ENCODE results near the gene ZFYVE21.
A peak's percentile ranks its signal among the peaks of the same experiment; 100 is the strongest.

The ZFYVE21 gene

GRCh38 chr14:103712633-103713247 is 2.9 kb upstream of the ZFYVE21 start:
- peak overlapping the region; percentile 20 to 32 for H3K4me3 ChIP-seq (ENCODE audit: low read length in 2 of 2)
- peak overlapping the region; percentile 86 to 90 for H3K27ac ChIP-seq (ENCODE audit: low read depth in 2 of 2, low read length in 2 of 2)
- peaks cover 41 to 50% of the 10 kb centered on the region in 2 donors for H3K4me1 ChIP-seq (ENCODE audit: control insufficient read depth in 2 of 2, insufficient read depth in 2 of 2, low read length in 2 of 2)
- H3K9me3 ChIP-seq (ENCODE audit: control insufficient read depth in 2 of 2, low read length in 2 of 2) = no peaks in the 10 kb centered on the region
- H3K27me3 ChIP-seq (ENCODE audit: control insufficient read depth in 2 of 2, insufficient read depth in 2 of 2, low read length in 2 of 2) = no peaks in the 10 kb centered on the region
- peak overlapping the region; percentile 56 to 69 for H3K9ac ChIP-seq (ENCODE audit: low read depth in 1 of 2, low read length in 2 of 2)
- H3K36me3 ChIP-seq (ENCODE audit: control insufficient read depth in 2 of 2, insufficient read depth in 2 of 2, low read length in 2 of 2) = peaks cover 2 to 3% of the 10 kb centered on the region in 2 donors

GRCh38 chr14:103713304-103714062 is 2.1 kb upstream of the ZFYVE21 start:
- H3K36me3 ChIP-seq (ENCODE audit: control insufficient read depth in 2 of 2, insufficient read depth in 2 of 2, low read length in 2 of 2) = peaks cover 0 to 3% of the 10 kb centered on the region in 2 donors
- H3K9ac ChIP-seq (ENCODE audit: low read depth in 1 of 2, low read length in 2 of 2) = peak overlapping the region in 1 of 2 donors; percentile 2
- H3K4me1 ChIP-seq (ENCODE audit: control insufficient read depth in 2 of 2, insufficient read depth in 2 of 2, low read length in 2 of 2) = peaks cover 41 to 50% of the 10 kb centered on the region in 2 donors
- no peaks in the 10 kb centered on the region for H3K27me3 ChIP-seq (ENCODE audit: control insufficient read depth in 2 of 2, insufficient read depth in 2 of 2, low read length in 2 of 2)
- H3K9me3 ChIP-seq (ENCODE audit: control insufficient read depth in 2 of 2, low read length in 2 of 2) = no peaks in the 10 kb centered on the region
- no peak overlapping the region for H3K4me3 ChIP-seq (ENCODE audit: low read length in 2 of 2)
- H3K27ac ChIP-seq (ENCODE audit: low read depth in 2 of 2, low read length in 2 of 2) = peak overlapping the region in 1 of 2 donors; percentile 90

DNA sequence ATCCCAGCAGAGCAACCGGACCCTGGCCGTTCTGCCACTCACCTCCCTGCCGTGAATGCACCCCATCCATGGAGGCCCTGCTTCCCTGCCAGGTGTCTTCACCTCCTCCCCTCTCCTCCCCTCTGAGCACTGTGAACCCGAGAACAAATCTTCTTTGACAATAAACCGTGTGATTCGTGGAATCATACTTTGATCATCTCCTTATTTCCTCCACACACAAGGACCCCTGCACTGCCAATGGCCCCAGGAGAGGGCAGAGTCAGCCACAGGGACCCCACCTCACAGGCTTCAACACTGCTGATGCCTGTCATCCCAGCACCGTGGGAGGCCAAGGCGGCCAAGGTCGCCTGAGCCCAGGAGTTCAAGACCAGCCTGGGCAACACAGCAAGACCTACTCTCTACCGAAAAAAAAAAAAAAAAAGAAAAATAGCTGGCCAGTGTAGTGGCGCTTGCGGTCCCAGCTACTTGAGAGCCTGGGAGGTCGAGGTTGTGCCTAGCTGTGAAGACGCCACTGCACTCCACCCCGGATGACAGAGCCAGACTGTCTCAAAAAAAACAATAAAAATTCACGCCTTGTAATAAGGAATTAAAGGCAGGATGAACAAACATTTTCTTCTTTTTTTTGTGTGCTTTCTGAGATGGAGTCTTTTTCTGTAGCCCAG is 1.4 kb upstream of the ZFYVE21 start:
- Histone ChIP-seq H3K4me1 (ENCODE audit: control insufficient read depth in 2 of 2, insufficient read depth in 2 of 2, low read length in 2 of 2) (peaks cover 43 to 50% of the 10 kb centered on the region in 2 donors), H3K4me3 (ENCODE audit: low read length in 2 of 2) (peak overlapping the region; percentile 61 to 69), H3K36me3 (ENCODE audit: control insufficient read depth in 2 of 2, insufficient read depth in 2 of 2, low read length in 2 of 2) (peaks cover 0 to 3% of the 10 kb centered on the region in 2 donors), H3K27me3 (ENCODE audit: control insufficient read depth in 2 of 2, insufficient read depth in 2 of 2, low read length in 2 of 2) (no peaks in the 10 kb centered on the region), H3K27ac (ENCODE audit: low read depth in 2 of 2, low read length in 2 of 2) (no peak overlapping the region), H3K9ac (ENCODE audit: low read depth in 1 of 2, low read length in 2 of 2) (peak overlapping the region; percentile 6 to 65), H3K9me3 (ENCODE audit: control insufficient read depth in 2 of 2, low read length in 2 of 2) (no peaks in the 10 kb centered on the region)

DNA sequence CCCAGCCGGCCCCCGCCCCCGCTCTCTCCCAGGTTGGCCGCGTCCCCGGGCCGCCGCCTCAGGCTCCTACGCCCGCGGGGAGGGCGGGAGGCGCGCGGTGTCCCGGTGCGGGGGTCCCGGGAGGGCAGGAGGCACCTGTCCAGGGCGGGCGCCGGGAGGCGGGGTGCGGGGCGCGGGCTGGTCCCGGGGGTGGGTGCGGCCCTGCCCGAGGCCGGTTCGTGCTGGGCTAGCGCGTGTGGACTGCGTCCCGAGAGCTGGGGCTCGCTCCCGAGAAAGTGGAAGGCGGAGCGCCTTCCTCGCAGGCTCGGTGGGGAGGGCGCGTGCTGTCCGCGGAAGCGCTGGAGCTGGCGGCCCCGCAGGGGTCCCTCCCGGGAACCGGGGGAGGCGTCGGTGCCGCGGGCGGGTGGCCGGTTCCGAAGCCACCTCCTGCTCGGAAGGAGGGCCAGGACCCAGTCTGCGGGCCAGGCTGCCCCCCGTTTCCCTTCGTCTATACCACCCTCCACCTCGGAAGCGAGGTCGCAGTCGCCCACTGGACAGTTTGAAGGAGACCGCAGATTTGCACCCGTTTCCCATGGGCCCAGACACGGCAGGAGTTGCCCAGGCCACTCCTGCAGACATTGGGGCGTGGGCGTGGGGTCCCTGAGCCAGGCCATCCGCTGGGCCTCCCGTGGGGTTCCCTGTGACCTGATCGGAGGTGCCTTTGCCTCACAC is 636 bp downstream of the ZFYVE21 start:
- Histone ChIP-seq H3K9ac (ENCODE audit: low read depth in 1 of 2, low read length in 2 of 2) (peak overlapping the region; percentile 47 to 80), H3K4me3 (ENCODE audit: low read length in 2 of 2) (peak overlapping the region; percentile 72 to 75), H3K36me3 (ENCODE audit: control insufficient read depth in 2 of 2, insufficient read depth in 2 of 2, low read length in 2 of 2) (no peaks in the 10 kb centered on the region), H3K4me1 (ENCODE audit: control insufficient read depth in 2 of 2, insufficient read depth in 2 of 2, low read length in 2 of 2) (peaks cover 34 to 37% of the 10 kb centered on the region in 2 donors), H3K27ac (ENCODE audit: low read depth in 2 of 2, low read length in 2 of 2) (peak overlapping the region; percentile 79 to 83), H3K9me3 (ENCODE audit: control insufficient read depth in 2 of 2, low read length in 2 of 2) (no peaks in the 10 kb centered on the region), H3K27me3 (ENCODE audit: control insufficient read depth in 2 of 2, insufficient read depth in 2 of 2, low read length in 2 of 2) (no peaks in the 10 kb centered on the region)

DNA sequence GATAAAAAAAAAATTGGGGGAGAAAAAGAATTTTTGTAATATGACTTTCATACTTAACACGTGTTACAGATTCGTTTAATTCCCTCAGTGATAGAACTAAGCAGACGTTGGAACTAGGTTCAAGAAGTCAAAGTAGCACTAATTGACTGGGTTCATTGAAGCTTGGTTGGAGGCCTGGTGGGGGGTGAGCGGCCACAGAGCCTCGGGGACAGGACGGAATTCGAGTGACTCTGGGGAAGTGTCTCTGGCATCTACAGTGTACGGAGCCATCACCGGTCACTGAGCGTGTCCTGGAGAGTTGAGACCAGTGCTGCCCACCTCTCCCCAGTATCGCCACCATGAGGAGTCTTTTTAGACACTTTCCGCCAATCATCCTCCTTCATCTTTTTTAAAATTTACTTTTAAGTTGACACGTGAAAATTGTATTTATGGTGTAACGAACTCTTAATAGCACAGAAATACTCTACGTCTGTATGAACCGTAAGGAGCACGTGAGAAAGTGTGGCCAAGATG is 1.3 kb downstream of the ZFYVE21 start:
- H3K4me3 ChIP-seq (ENCODE audit: low read length in 2 of 2) = peak overlapping the region; percentile 19 to 72
- H3K36me3 ChIP-seq (ENCODE audit: control insufficient read depth in 2 of 2, insufficient read depth in 2 of 2, low read length in 2 of 2) = no peaks in the 10 kb centered on the region
- H3K4me1 ChIP-seq (ENCODE audit: control insufficient read depth in 2 of 2, insufficient read depth in 2 of 2, low read length in 2 of 2) = peaks cover 28 to 30% of the 10 kb centered on the region in 2 donors
- H3K9ac ChIP-seq (ENCODE audit: low read depth in 1 of 2, low read length in 2 of 2) = peak overlapping the region in 1 of 2 donors; percentile 80
- H3K9me3 ChIP-seq (ENCODE audit: control insufficient read depth in 2 of 2, low read length in 2 of 2) = no peaks in the 10 kb centered on the region
- no peaks in the 10 kb centered on the region for H3K27me3 ChIP-seq (ENCODE audit: control insufficient read depth in 2 of 2, insufficient read depth in 2 of 2, low read length in 2 of 2)
- no peak overlapping the region for H3K27ac ChIP-seq (ENCODE audit: low read depth in 2 of 2, low read length in 2 of 2)

DNA sequence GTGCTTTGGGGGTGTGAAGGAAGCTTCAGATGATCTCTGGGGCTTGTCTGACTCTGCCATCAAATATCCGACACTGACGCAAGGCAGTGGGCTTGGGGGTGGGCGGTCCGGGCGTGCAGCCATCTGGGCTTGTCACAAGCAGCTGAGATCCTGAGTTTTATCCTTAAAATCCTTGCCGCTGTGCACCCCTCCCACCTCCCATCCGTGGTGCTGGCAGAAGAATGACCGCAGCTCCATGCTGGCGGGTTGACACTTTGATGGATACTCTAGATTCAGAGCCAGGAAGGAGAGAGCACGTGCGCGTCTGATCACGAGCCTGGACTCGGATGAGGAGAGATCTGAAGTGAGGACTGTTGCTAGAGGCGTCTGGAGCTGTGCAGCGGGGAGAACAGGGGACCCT is 3.0 kb downstream of the ZFYVE21 start:
- Histone ChIP-seq H3K9me3 (ENCODE audit: control insufficient read depth in 2 of 2, low read length in 2 of 2) (no peaks in the 10 kb centered on the region), H3K4me1 (ENCODE audit: control insufficient read depth in 2 of 2, insufficient read depth in 2 of 2, low read length in 2 of 2) (peaks cover 21 to 23% of the 10 kb centered on the region in 2 donors), H3K27me3 (ENCODE audit: control insufficient read depth in 2 of 2, insufficient read depth in 2 of 2, low read length in 2 of 2) (no peaks in the 10 kb centered on the region), H3K9ac (ENCODE audit: low read depth in 1 of 2, low read length in 2 of 2) (no peak overlapping the region), H3K27ac (ENCODE audit: low read depth in 2 of 2, low read length in 2 of 2) (no peak overlapping the region), H3K36me3 (ENCODE audit: control insufficient read depth in 2 of 2, insufficient read depth in 2 of 2, low read length in 2 of 2) (no peaks in the 10 kb centered on the region), H3K4me3 (ENCODE audit: low read length in 2 of 2) (no peak overlapping the region)

DNA sequence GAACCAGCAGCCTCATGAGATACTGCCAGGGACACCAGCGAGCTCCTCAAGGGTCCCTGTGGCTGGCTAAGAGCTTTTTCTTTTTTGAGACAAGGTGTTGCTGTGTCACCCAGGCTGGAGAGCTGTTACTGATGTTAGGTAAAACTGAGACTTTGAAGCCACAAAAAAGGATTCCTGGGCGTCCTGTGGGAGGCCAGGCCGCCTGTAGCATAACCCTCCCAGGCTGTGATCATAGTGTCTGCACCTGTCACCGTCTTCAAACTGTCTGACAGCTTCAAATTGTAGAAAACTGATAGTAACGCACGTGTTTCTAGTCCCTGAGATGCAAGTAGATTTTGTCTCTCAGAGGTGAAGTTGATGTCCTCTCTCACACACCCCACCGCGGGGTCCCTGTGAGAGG is 4.1 kb downstream of the ZFYVE21 start:
- peaks cover 0 to 1% of the 10 kb centered on the region in 2 donors for H3K36me3 ChIP-seq (ENCODE audit: control insufficient read depth in 2 of 2, insufficient read depth in 2 of 2, low read length in 2 of 2)
- peaks cover 22 to 24% of the 10 kb centered on the region in 2 donors for H3K4me1 ChIP-seq (ENCODE audit: control insufficient read depth in 2 of 2, insufficient read depth in 2 of 2, low read length in 2 of 2)
- H3K27ac ChIP-seq (ENCODE audit: low read depth in 2 of 2, low read length in 2 of 2) = no peak overlapping the region

GRCh38 chr14:103721334-103722120 is 5.9 kb downstream of the ZFYVE21 start:
- H3K27me3 ChIP-seq (ENCODE audit: control insufficient read depth in 2 of 2, insufficient read depth in 2 of 2, low read length in 2 of 2) = no peaks in the 10 kb centered on the region
- peaks cover 2 to 11% of the 10 kb centered on the region in 2 donors for H3K36me3 ChIP-seq (ENCODE audit: control insufficient read depth in 2 of 2, insufficient read depth in 2 of 2, low read length in 2 of 2)
- no peaks in the 10 kb centered on the region for H3K9me3 ChIP-seq (ENCODE audit: control insufficient read depth in 2 of 2, low read length in 2 of 2)
- no peak overlapping the region for H3K9ac ChIP-seq (ENCODE audit: low read depth in 1 of 2, low read length in 2 of 2)
- no peak overlapping the region for H3K27ac ChIP-seq (ENCODE audit: low read depth in 2 of 2, low read length in 2 of 2)
- no peak overlapping the region for H3K4me3 ChIP-seq (ENCODE audit: low read length in 2 of 2)
- H3K4me1 ChIP-seq (ENCODE audit: control insufficient read depth in 2 of 2, insufficient read depth in 2 of 2, low read length in 2 of 2) = peaks cover 19 to 24% of the 10 kb centered on the region in 2 donors

More for the DNA sequence above, 4.1 kb downstream of the ZFYVE21 start:
- H3K9me3 ChIP-seq (ENCODE audit: control insufficient read depth in 2 of 2, low read length in 2 of 2) = no peaks in the 10 kb centered on the region
- no peak overlapping the region for H3K9ac ChIP-seq (ENCODE audit: low read depth in 1 of 2, low read length in 2 of 2)
- no peaks in the 10 kb centered on the region for H3K27me3 ChIP-seq (ENCODE audit: control insufficient read depth in 2 of 2, insufficient read depth in 2 of 2, low read length in 2 of 2)
- H3K4me3 ChIP-seq (ENCODE audit: low read length in 2 of 2) = no peak overlapping the region

GRCh38 chr14:103723748-103724081 is 8.1 kb downstream of the ZFYVE21 start:
- H3K27me3 ChIP-seq (ENCODE audit: control insufficient read depth in 2 of 2, insufficient read depth in 2 of 2, low read length in 2 of 2) = no peaks in the 10 kb centered on the region
- no peak overlapping the region for H3K4me3 ChIP-seq (ENCODE audit: low read length in 2 of 2)
- peak overlapping the region in 1 of 2 donors; percentile 48 for H3K27ac ChIP-seq (ENCODE audit: low read depth in 2 of 2, low read length in 2 of 2)
- H3K36me3 ChIP-seq (ENCODE audit: control insufficient read depth in 2 of 2, insufficient read depth in 2 of 2, low read length in 2 of 2) = peaks cover 8 to 14% of the 10 kb centered on the region in 2 donors
- H3K9me3 ChIP-seq (ENCODE audit: control insufficient read depth in 2 of 2, low read length in 2 of 2) = no peaks in the 10 kb centered on the region
- no peak overlapping the region for H3K9ac ChIP-seq (ENCODE audit: low read depth in 1 of 2, low read length in 2 of 2)
- peaks cover 14 to 19% of the 10 kb centered on the region in 2 donors for H3K4me1 ChIP-seq (ENCODE audit: control insufficient read depth in 2 of 2, insufficient read depth in 2 of 2, low read length in 2 of 2)

Data from mucosa of rectum (tissue), 2 donors.